Renal cortical epithelial cell (primary cell): ENCODE measurements around the gene OR2S2. TPM values are rescaled to one million over a fixed set of nuclear protein-coding genes. Genes with fewer than 3 reads are reported as not detected.
"Not testable (repeated sequence)": the region's sequence is repeated elsewhere in the genome, so short reads cannot be mapped to it uniquely, and the experiment has no call there.

Experiments used
- DNase-seq: peaks from one replicate; pipeline ENCODE4 v3.0.0-alpha.2; 2011; ENCODE audit warnings: low read depth
- total RNA-seq: library from RNA; depleted of rRNA; stranded (reverse); fragments of >200 nt; gene quantifications from 2 replicates; pipeline ENCODE4 v1.2.3, GENCODE V29; 2014

The OR2S2 gene
- total RNA-seq, 1 donor from 2014 or later: not detected

DNA sequence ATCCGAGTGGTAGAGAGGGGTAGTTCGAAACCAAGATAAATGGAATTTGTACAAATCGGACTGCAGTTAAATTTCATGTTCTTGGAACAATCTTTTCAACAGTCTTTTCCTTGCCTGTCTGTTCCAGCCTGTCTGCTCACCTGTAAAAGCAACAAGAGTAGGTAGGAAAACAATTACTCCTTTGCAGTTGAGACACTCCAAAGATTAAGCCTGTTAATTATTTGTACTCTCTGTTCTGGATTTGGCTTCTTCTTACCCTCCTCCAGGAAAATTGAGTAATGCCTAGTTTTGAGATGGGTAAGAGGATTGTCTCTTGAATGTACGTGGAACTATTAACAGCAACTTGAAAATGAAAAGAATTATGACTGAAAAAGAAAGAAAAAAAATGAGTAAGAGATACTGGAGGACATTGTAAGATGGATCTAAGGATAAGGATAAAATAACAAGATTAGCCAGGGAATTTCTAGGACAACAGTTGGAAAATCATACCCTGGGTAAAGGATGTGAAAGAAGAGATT is 24.3 kb downstream of the OR2S2 start:
- DNase-seq: peak; percentile 32

DNA sequence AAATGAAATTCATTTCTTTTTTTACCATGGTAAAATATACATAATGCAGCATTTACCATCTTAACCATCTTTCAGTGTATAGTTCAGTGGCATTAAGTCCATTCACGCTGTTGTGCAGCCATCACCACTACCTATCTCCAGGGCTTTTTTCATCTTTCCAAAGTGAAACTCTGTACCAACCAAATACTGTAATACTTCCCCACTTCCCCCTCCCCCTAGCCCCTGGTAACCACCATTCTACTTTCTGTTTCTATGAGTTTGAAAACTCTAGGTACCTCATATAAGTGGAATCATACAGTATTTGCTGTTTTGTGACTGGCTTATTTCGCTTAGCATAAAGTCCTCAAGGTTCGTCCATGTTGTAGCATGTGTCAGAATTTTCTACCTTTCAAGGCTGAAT is 25.2 kb downstream of the OR2S2 start:
- DNase-seq: no peak

- no peak for DNase-seq
Observed at GRCh38 chr9:35930989-35931388, 27.0 kb downstream of the OR2S2 start.

- DNase-seq: no peak
Observed at GRCh38 chr9:35930521-35930920, 27.4 kb downstream of the OR2S2 start.

GRCh38 chr9:35929453-35929718 is 28.6 kb downstream of the OR2S2 start:
- DNase-seq: no peak

- no peak for DNase-seq
Observed at GRCh38 chr9:35928591-35929452, 29.1 kb downstream of the OR2S2 start.

- peak; percentile 98 for DNase-seq
Observed at GRCh38 chr9:35923927-35924763, 33.8 kb downstream of the OR2S2 start.

GRCh38 chr9:35923598-35923926 is 34.4 kb downstream of the OR2S2 start:
- DNase-seq: no peak

DNA sequence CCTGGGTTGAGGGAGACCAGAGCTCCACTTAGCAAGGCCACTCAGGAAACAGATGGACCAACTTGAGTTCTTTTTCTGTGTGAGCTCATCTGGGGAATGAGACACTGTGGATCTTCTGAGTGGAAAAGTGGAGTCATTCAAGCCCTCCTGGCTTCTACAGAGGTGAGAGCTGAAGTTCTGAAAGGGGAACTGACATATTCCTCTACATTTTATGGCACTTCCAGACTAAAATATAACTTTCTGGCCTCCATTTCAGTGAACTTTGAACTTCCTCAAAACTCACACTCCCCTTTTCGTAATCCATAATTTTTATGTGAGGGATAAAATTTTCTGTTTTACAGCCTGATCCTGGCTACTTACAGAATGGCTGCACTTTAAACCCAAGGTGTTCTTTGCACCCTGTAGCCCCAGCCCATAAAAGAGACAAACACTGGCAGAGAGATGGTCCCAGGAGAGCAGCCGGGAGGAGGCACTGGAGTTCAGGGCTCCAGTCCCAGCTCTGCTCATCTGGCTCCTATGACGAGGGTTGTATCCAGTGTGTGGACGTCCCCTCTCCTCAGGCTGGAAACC is 37.8 kb downstream of the OR2S2 start:
- no peak for DNase-seq

DNA sequence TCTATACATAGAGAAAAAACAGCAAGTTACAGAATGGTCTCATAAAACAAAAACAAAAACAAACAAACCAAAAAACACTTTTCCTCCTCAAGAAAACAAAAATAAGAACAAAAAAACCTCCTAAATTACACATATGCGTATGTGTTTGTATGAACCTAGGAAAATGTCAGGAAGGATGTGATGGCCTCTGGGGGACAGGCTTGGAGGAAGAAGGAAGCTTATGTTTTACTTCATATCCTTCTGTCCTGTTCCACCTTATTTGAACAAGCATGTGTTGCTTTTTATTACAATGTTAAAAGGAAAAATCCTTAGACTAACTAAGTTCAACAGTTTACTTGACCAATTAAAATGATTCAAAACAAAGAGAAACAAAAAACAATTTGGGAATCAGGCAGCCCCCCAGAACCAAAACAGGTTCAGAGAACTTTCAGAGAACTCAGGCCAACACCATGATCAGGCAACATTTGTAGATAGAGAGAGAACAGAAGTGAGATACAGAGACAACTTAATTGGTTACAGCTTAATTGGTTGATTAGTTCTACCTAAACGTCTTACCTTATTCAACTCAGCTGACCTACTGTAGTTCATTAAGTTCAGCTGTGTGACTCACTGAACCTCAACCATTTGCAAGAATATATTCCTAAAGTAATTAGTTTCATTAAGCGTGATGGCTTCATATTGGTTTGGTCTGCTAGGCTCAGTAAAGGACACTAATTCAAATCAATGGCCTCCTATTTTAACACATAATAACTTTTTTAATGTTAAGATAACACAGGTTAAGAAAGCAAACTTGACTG is 38.5 kb downstream of the OR2S2 start:
- DNase-seq: peak; percentile 60

DNA sequence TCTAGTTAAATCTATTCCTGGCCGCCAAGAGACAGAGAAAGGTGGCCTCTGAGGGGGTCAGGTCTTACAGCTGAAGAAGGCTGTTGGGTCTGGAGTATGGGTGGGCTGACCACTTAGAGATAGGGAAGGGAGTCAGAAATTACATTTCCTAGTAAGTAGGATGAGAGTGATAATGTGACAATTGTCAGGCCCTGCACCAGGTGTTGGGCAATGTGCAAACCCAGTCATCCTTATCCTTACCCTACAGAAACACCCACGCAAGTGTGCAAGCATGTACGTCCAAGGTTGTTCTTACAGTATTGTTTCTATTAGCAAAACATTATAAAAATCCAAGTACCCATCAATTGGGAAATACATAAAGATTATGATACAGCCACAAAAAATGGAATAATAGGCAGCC is 39.2 kb downstream of the OR2S2 start:
- no peak for DNase-seq

DNA sequence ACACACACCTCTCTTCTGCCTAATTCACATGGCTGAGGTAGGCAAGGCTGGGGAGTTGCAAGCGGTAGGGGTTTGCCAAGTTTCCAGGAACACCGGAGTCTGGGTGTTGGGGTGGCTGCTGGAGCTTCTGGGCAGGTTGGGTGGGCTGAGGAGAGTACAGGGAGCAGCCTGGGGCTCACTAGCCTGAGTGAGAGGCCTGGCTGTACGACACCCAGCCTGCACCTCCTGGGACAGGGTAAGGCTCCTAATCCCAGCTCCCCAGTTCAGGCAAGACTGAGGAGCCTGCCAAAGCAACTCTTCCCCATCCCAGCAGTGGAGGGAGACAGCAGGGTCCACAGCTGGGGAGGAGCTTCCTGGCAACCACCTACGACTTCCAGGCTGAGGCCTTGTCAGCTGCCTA is 40.7 kb downstream of the OR2S2 start:
- DNase-seq: no peak

DNA sequence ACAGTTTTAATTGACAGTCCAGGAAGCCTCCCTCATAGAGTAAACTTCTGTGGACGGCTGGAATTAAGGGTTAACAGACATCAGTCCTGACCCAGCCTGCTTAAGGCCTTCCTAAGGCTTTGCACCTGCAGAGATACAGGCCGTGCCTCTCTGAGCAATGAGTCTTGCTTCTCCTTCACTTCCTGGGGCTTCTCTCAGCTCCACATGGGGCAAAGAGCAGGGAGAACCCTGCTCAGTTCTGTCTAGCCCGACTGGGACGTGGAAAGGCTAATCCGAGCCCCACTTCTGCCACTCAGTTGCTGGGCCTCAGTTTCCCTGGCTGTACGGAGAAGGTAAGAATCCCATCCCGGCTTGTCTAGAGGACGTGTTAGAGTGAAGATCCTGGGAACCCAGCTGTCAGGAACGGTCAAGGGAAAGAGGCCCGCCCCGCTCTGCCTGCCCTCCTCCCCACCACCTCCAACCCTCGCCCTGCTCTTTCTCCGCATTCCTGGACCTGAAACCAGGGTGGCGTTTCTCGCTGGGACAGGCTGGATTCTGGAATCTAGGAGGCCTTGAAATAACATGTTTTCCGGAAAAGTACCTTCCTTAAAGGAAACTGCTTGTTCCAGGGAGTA is 42.2 kb downstream of the OR2S2 start:
- no peak for DNase-seq

- no peak for DNase-seq
Observed at GRCh38 chr9:35914301-35914807, 43.6 kb downstream of the OR2S2 start.

DNA sequence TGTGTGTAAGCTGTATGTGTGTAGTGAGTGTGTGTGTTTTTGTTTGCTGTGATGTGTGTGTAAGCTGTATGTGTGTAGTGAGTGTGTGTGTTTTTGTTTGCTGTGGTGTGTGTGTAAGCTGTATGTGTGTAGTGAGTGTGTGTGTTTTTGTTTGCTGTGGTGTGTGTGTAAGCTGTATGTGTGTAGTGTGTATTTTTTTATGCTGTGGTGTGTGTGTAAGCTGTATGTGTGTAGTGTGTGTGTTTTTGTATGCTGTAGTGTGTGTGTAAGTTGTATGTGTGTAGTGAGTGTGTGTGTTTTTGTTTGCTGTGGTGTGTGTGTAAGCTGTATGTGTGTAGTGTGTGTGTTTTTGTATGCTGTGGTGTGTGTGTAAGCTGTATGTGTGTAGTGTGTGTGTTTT is 44.5 kb downstream of the OR2S2 start:
- not testable (repeated sequence) for DNase-seq

DNA sequence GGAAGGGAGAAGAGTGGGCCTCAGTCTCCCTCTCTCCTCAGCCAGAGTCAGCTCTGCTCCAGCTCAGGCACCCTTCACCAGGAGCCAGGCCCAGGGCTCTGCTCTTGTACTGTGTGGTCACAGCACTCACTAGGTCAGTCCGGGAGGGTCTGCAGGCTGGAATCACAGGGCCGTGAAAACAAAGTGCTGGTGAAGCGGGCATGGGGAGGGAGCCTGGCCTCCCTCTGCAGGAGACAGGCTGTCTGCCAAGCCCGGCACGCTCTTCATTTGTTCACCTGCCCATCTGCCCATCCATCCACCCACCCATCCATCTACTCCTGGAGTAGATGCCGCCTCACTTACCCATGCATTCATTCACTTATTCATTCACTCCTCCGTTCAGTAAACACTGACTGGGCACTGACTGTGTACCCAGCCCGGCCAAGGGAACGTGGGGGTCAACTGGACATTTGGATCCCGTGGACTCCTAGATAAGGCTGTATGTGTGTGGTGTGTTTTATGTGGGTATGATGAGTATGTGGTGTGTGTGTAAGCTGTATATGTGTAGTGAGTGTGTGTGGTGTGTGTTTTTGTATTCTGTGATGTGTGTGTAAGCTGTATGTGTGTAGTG is 45.1 kb downstream of the OR2S2 start:
- DNase-seq: no peak

GRCh38 chr9:35911690-35912089 is 46.3 kb downstream of the OR2S2 start:
- DNase-seq: no peak

DNA sequence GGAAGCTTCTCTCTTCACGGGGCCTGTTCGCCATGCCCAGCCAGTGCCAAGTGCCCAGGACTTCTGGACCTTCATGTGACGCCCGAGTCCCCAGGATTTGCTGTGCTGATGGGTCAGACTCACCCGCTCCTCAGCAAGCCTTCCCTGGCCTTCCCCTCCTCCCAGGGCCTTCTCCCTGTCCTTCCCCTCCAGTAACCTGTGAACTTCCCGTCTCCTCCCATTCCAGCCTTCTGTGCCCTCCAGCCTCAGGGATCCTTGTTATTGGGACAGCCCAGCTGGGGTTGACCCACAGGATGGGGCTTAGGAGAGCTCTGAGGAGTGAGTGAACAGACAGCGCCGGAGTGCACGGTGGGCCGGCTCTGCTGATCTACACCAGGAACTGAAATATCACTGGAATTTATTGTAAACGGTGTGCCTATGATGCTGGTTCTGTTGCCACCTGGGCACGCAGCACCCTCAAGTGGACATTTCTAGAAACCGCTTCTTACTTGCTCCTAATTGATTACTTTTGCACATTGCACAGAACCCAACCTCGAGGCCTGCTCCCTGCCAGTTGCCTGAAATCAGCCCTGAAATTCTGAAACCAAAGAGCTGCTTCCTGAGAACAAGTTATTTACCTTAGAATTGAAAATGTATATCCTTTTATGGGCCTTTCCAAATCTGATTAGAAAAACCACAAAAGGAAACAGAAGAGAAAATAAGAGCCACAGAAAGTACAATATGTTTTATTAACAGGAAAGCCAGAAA is 47.2 kb downstream of the OR2S2 start:
- DNase-seq: peak; percentile 68

DNA sequence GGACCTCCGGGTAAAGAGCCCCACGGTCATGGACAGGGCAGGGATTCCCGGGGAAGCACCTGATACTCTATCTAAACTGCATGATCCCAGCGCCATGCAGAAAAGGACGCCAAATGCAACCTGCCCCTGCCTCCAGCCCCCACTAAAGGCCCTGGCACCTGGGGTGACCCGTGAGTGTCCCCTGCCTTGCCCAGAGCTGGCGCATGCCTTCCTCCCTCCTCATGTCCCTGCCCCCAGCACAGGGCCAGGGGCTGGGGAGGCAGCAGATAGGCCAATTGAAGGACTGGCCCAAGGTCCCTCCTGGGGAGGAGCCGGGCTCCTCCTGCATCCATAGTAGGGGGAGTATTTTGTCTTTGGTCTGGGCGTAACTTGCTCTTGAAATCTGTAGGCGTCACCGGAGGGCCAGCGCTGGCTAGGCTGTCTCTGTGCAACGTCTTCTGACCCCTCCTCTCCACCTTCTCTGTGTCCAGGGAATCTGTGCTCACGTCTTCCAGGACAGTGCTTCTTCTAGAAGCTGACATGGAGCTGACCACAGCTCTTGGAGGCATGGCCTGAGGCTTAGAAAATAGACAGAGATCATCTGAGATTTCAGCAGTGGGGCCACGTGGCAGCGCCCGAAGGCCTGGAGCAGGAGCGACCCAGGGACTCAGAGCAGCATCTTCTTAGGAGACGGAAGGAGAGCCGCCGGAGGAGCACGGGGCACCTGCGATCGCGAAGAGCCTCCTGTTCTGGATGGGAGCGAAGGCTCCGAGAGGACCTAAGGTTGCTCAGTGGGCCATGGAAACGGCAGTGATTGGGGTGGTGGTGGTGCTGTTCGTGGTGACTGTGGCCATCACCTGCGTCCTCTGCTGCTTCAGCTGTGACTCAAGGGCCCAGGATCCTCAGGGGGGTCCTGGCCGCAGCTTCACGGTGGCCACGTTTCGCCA is 48.0 kb downstream of the OR2S2 start:
- DNase-seq: no peak
